ENCODE results near the gene CRELD1. TPM values are rescaled to one million over a fixed set of nuclear protein-coding genes. Genes with fewer than 3 reads are reported as not detected.
A peak's percentile ranks its signal among the peaks of the same experiment; 100 is the strongest.

The CRELD1 gene
- polyA plus RNA-seq, 3 donors = 16.1 to 23.4 (median 19.2) TPM

DNA sequence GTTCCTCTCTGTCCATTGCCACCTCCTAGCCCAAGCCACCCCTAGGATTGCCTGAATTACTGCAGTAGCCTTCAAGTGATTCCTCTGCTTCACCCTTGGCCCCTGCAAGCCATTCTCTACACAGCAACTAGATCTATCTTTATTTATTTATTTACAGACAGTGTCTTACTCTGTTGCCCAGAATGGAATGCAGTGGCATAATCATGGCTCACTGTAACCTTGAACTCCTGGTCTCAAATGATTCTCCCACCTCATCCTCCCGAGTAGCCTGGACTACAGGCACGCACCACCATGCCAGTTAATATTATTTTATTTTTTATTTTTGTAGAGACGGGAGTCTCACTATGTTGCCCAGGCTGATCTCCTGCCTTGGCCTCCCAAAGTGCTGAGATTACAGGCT is 45.1 kb upstream of the CRELD1 start:
- peaks cover 12 to 14% of the 10 kb centered on the region in 2 donors for H3K36me3 Mint-ChIP-seq
- no peak overlapping the region for H3K4me3 Mint-ChIP-seq
- no peak overlapping the region for H3K9ac ChIP-seq (ENCODE audit: insufficient read depth, low read length, poor library complexity, severe bottlenecking)
- H3K4me1 ChIP-seq (ENCODE audit: control insufficient read depth in 1 of 2, insufficient read depth in 2 of 2, low read length in 2 of 2) = peaks cover 12 to 16% of the 10 kb centered on the region in 2 donors
- peak overlapping the region in 1 of 7 donors; percentile 18 for H3K27ac Mint-ChIP-seq
- H3K4me1 Mint-ChIP-seq = peaks cover 21% of the 10 kb centered on the region
- H3K79me2 ChIP-seq (ENCODE audit: insufficient read depth, low read length) = peaks cover 31% of the 10 kb centered on the region
- H2AFZ ChIP-seq (ENCODE audit: insufficient read depth, low read depth, low read length, poor library complexity, severe bottlenecking) = peak overlapping the region; percentile 48
- H3K4me3 ChIP-seq (replicated peaks in 1 of 3; ENCODE audit: low read depth in 2 of 3, low read length in 3 of 3) = no peak overlapping the region
- peaks cover 8% of the 10 kb centered on the region for H4K20me1 ChIP-seq (ENCODE audit: insufficient read depth, low read length)
- WGBS (ENCODE audit: insufficient coverage) = no CpG with 5 or more reads among the region's 3 CpGs
- no peak overlapping the region for H3K27ac ChIP-seq (ENCODE audit: low read depth in 1 of 2, low read length in 2 of 2)
- peaks cover 2% of the 10 kb centered on the region in 3 donors for H3K27me3 Mint-ChIP-seq (ENCODE audit: low read depth in 3 of 3)
- no peak for TF ChIP-seq CTCF (IDR thresholded peaks at IDR 0.05)
- intact Hi-C loops (cut with micrococcal nuclease) = no loop called here
- H3K27me3 ChIP-seq (ENCODE audit: control insufficient read depth in 2 of 2, insufficient read depth in 2 of 2, low read length in 2 of 2) = no peaks in the 10 kb centered on the region
- H3K9me3 ChIP-seq (replicated peaks in 1 of 2; ENCODE audit: control insufficient read depth in 1 of 2, insufficient read depth in 1 of 2, low read length in 2 of 2) = no peaks in the 10 kb centered on the region
- no peak for DNase-seq
- peaks cover 10 to 13% of the 10 kb centered on the region in 2 donors for H3K36me3 ChIP-seq (replicated peaks in 1 of 2; ENCODE audit: control insufficient read depth in 1 of 2, insufficient read depth in 2 of 2, low read length in 2 of 2)
- no peak overlapping the region for H3K4me2 ChIP-seq (replicated peaks; ENCODE audit: extremely low read depth, low read length, poor library complexity, severe bottlenecking)
- H3K9me3 Mint-ChIP-seq = peaks cover 0 to 2% (median 0%) of the 10 kb centered on the region in 7 donors

DNA sequence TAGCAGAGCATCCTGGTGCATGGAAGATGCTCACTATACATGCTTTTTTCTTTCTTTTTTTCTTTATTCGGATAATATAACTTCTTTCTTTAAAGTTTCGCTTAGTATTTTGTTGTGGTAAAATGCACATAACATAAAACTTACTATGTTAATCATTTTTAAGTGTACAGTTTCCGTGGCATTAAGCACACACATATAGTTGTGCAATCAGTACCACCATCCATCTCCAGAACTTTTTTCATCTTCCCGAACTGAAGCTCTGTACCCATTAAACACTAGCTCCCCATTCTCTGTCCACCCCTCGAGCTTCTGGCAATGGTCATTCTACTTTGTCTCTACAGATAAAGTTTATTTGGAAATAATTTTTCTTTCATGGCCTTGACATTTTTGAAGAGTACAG is 44.2 kb upstream of the CRELD1 start:
- Mint-ChIP-seq H3K27me3 (ENCODE audit: low read depth in 3 of 3) (peaks cover 0 to 2% (median 2%) of the 10 kb centered on the region in 3 donors), H3K4me3 (no peak overlapping the region), H3K36me3 (peaks cover 17 to 19% of the 10 kb centered on the region in 2 donors), H3K4me1 (peaks cover 24% of the 10 kb centered on the region), H3K9me3 (peaks cover 0 to 2% (median 0%) of the 10 kb centered on the region in 7 donors), H3K27ac (peak overlapping the region in 3 of 7 donors; percentile 60 to 89 (median 73))
- Histone ChIP-seq H3K9me3 (replicated peaks in 1 of 2; ENCODE audit: control insufficient read depth in 1 of 2, insufficient read depth in 1 of 2, low read length in 2 of 2) (no peaks in the 10 kb centered on the region), H3K9ac (ENCODE audit: insufficient read depth, low read length, poor library complexity, severe bottlenecking) (no peak overlapping the region), H3K27me3 (ENCODE audit: control insufficient read depth in 2 of 2, insufficient read depth in 2 of 2, low read length in 2 of 2) (no peaks in the 10 kb centered on the region), H3K27ac (ENCODE audit: low read depth in 1 of 2, low read length in 2 of 2) (peak overlapping the region in 1 of 2 donors; percentile 99), H3K36me3 (replicated peaks in 1 of 2; ENCODE audit: control insufficient read depth in 1 of 2, insufficient read depth in 2 of 2, low read length in 2 of 2) (peaks cover 10 to 21% of the 10 kb centered on the region in 2 donors), H2AFZ (ENCODE audit: insufficient read depth, low read depth, low read length, poor library complexity, severe bottlenecking) (peak overlapping the region; percentile 94), H3K4me2 (replicated peaks; ENCODE audit: extremely low read depth, low read length, poor library complexity, severe bottlenecking) (no peak overlapping the region), H3K4me3 (replicated peaks in 1 of 3; ENCODE audit: low read depth in 2 of 3, low read length in 3 of 3) (no peak overlapping the region), H3K4me1 (ENCODE audit: control insufficient read depth in 1 of 2, insufficient read depth in 2 of 2, low read length in 2 of 2) (peaks cover 12 to 16% of the 10 kb centered on the region in 2 donors), H3K79me2 (ENCODE audit: insufficient read depth, low read length) (peaks cover 32% of the 10 kb centered on the region), H4K20me1 (ENCODE audit: insufficient read depth, low read length) (peaks cover 8% of the 10 kb centered on the region)
- intact Hi-C loops (cut with micrococcal nuclease) = no loop called here
- no CpG with 5 or more reads among the region's 5 CpGs for WGBS (ENCODE audit: insufficient coverage)
- no peak for DNase-seq
- no peak for TF ChIP-seq CTCF (IDR thresholded peaks at IDR 0.05)
